Measurements from ENCODE around the gene PLPPR3. TPM values are rescaled to one million over a fixed set of nuclear protein-coding genes. Genes with fewer than 3 reads are reported as not detected.
A peak's percentile ranks its signal among the peaks of the same experiment; 100 is the strongest.

PLPPR3 gene
- polyA plus RNA-seq, 1 donor from 2014 or later: 239 TPM

DNA sequence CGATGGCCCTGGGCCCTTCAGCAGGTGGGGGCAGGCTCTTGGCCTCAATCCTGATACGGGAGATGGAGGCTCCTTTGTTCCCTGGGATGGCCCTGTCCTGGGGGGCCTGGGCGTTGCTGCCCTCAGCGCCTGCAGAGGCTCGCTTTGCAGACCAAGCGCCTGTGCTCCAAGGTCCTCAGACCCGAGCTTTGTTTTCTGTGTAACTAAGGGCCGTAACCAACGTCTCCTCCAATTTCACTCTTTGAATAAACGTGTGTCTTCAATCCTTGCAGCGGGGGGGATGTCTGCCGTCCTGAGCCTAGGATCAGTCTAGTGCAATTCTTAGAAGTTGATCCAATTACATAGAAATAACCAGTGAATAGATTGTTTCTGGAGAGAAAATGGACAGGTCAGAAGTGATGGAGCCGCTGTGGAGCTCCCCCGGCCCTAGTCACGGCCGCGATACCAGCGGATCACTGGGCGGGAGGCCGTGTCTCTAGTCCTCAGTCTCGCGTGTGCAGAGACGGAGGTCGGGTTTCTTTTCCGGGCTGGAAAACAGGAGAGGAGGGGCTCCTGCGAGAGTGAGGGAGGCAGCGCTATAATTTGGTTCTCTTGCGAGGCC lies 19.2 kb downstream of the PLPPR3 start:
- no peaks in the 10 kb centered on the region for H3K9me2 ChIP-seq (ENCODE audit: insufficient read depth, low read length)
- H3K9me3 ChIP-seq (ENCODE audit: low read length): no peaks in the 10 kb centered on the region
- H3K4me2 ChIP-seq (ENCODE audit: low read length): no peak overlapping the region
- H3K27me3 ChIP-seq (ENCODE audit: insufficient read depth, low read depth, low read length): no peaks in the 10 kb centered on the region
- peaks cover 62% of the 10 kb centered on the region for H3K79me2 ChIP-seq (replicated peaks; ENCODE audit: insufficient read depth, low read length)
- peaks cover 50% of the 10 kb centered on the region for H4K20me1 ChIP-seq (ENCODE audit: insufficient read depth)
- no peak overlapping the region for H3K4me3 ChIP-seq (ENCODE audit: low read length)
- no peak overlapping the region for H2AFZ ChIP-seq (ENCODE audit: low read depth, low read length)
- H3F3A ChIP-seq (ENCODE audit: insufficient read depth, low read length, poor library complexity, severe bottlenecking): no peaks in the 10 kb centered on the region
- TF ChIP-seq TAF1 (IDR thresholded peaks at IDR 0.05; ENCODE audit: low read depth) (no peak), EP300 (conservative IDR thresholded peaks at IDR 0.05; ENCODE audit: poor library complexity, severe bottlenecking) (no peak), EZH2 (IDR thresholded peaks at IDR 0.05; ENCODE audit: borderline replicate concordance, insufficient read depth, low read length, poor library complexity, severe bottlenecking) (no peak), POLR2AphosphoS5 (IDR thresholded peaks at IDR 0.05) (no peak), SMC3 (conservative IDR thresholded peaks at IDR 0.05; ENCODE audit: poor library complexity) (no peak), MXI1 (conservative IDR thresholded peaks at IDR 0.05; ENCODE audit: poor library complexity, severe bottlenecking) (no peak), RAD21 (conservative IDR thresholded peaks at IDR 0.05) (no peak)
- TF ChIP-seq, protein P1, sequence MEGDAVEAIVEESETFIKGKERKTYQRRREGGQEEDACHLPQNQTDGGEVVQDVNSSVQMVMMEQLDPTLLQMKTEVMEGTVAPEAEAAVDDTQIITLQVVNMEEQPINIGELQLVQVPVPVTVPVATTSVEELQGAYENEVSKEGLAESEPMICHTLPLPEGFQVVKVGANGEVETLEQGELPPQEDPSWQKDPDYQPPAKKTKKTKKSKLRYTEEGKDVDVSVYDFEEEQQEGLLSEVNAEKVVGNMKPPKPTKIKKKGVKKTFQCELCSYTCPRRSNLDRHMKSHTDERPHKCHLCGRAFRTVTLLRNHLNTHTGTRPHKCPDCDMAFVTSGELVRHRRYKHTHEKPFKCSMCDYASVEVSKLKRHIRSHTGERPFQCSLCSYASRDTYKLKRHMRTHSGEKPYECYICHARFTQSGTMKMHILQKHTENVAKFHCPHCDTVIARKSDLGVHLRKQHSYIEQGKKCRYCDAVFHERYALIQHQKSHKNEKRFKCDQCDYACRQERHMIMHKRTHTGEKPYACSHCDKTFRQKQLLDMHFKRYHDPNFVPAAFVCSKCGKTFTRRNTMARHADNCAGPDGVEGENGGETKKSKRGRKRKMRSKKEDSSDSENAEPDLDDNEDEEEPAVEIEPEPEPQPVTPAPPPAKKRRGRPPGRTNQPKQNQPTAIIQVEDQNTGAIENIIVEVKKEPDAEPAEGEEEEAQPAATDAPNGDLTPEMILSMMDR (IDR thresholded peaks at IDR 0.05; ENCODE audit: poor library complexity, severe bottlenecking): no peak
- TF ChIP-seq, protein P2, sequence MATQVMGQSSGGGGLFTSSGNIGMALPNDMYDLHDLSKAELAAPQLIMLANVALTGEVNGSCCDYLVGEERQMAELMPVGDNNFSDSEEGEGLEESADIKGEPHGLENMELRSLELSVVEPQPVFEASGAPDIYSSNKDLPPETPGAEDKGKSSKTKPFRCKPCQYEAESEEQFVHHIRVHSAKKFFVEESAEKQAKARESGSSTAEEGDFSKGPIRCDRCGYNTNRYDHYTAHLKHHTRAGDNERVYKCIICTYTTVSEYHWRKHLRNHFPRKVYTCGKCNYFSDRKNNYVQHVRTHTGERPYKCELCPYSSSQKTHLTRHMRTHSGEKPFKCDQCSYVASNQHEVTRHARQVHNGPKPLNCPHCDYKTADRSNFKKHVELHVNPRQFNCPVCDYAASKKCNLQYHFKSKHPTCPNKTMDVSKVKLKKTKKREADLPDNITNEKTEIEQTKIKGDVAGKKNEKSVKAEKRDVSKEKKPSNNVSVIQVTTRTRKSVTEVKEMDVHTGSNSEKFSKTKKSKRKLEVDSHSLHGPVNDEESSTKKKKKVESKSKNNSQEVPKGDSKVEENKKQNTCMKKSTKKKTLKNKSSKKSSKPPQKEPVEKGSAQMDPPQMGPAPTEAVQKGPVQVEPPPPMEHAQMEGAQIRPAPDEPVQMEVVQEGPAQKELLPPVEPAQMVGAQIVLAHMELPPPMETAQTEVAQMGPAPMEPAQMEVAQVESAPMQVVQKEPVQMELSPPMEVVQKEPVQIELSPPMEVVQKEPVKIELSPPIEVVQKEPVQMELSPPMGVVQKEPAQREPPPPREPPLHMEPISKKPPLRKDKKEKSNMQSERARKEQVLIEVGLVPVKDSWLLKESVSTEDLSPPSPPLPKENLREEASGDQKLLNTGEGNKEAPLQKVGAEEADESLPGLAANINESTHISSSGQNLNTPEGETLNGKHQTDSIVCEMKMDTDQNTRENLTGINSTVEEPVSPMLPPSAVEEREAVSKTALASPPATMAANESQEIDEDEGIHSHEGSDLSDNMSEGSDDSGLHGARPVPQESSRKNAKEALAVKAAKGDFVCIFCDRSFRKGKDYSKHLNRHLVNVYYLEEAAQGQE (IDR thresholded peaks at IDR 0.05; ENCODE audit: borderline replicate concordance): no peak
- peak overlapping the region; percentile 26 for H3K9ac ChIP-seq (ENCODE audit: low read length)
- H3K36me3 ChIP-seq (ENCODE audit: insufficient read depth, low read length): no peaks in the 10 kb centered on the region
- no peak overlapping the region for H3K27ac ChIP-seq (ENCODE audit: low read length)

DNA sequence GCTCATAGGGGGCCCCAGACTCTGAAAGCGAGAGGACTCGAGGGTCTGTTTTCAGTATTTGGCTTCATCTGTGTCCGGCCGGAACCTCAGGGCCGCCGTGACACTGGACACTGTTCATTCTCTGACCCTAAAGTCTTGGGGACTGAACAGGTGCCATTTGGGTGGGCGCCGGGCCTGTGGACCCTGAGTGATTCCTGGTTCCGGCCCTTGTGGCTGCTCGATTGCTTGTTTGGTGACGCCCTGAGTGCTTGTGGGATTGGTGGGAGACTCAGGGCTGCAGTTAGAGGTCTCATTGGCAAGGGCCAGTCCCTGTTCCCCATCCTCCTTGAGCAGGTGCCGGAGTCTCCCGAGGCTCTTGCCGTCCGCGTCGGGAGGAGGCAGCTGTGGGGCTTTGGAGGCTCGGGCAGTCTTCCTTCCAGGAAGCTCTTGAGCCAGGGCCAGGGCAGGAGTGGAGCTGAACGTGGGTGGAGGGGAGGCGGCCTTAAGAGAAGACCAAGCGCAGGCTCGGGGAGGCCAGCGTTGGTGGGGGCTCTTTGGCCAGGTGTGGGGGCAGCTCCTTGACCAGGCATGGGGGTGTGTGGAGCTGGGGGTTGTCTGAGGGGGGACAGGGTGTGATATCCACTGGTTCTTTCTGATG lies 19.8 kb downstream of the PLPPR3 start:
- Histone ChIP-seq H3K36me3 (ENCODE audit: insufficient read depth, low read length) (no peaks in the 10 kb centered on the region), H3K79me2 (replicated peaks; ENCODE audit: insufficient read depth, low read length) (peaks cover 62% of the 10 kb centered on the region), H3K9me3 (ENCODE audit: low read length) (no peaks in the 10 kb centered on the region), H3K27ac (ENCODE audit: low read length) (no peak overlapping the region), H3K9me2 (ENCODE audit: insufficient read depth, low read length) (no peaks in the 10 kb centered on the region), H3K4me2 (ENCODE audit: low read length) (no peak overlapping the region), H3K9ac (ENCODE audit: low read length) (peak overlapping the region; percentile 26), H3K4me3 (ENCODE audit: low read length) (no peak overlapping the region), H3F3A (ENCODE audit: insufficient read depth, low read length, poor library complexity, severe bottlenecking) (no peaks in the 10 kb centered on the region), H3K27me3 (ENCODE audit: insufficient read depth, low read depth, low read length) (no peaks in the 10 kb centered on the region), H2AFZ (ENCODE audit: low read depth, low read length) (no peak overlapping the region), H4K20me1 (ENCODE audit: insufficient read depth) (peaks cover 50% of the 10 kb centered on the region)
- TF ChIP-seq EZH2 (IDR thresholded peaks at IDR 0.05; ENCODE audit: borderline replicate concordance, insufficient read depth, low read length, poor library complexity, severe bottlenecking) (no peak), SMC3 (conservative IDR thresholded peaks at IDR 0.05; ENCODE audit: poor library complexity) (no peak), TAF1 (IDR thresholded peaks at IDR 0.05; ENCODE audit: low read depth) (no peak), RAD21 (conservative IDR thresholded peaks at IDR 0.05) (no peak), MXI1 (conservative IDR thresholded peaks at IDR 0.05; ENCODE audit: poor library complexity, severe bottlenecking) (no peak), POLR2AphosphoS5 (IDR thresholded peaks at IDR 0.05) (no peak), EP300 (conservative IDR thresholded peaks at IDR 0.05; ENCODE audit: poor library complexity, severe bottlenecking) (no peak)
- TF ChIP-seq, protein P1 (IDR thresholded peaks at IDR 0.05; ENCODE audit: poor library complexity, severe bottlenecking): no peak
- TF ChIP-seq, protein P2 (IDR thresholded peaks at IDR 0.05; ENCODE audit: borderline replicate concordance): no peak
